DMS79 (cell line): Measurements from ENCODE around the gene SCAMP4.
A peak's percentile ranks its signal among the peaks of the same experiment; 100 is the strongest.
"Not testable (repeated sequence)": the region's sequence is repeated elsewhere in the genome, so short reads cannot be mapped to it uniquely, and the experiment has no call there.

ENCODE experiments used
- DNase-seq: peaks from one replicate; lab custom pipeline; 2025; lab: John Stamatoyannopoulos, UW

Gene SCAMP4

GRCh38 chr19:1882786-1883692, 22.2 kb upstream of the SCAMP4 start:
- no peak for DNase-seq

GRCh38 chr19:1883784-1884183, 21.4 kb upstream of the SCAMP4 start:
- DNase-seq, result no peak

GRCh38 chr19:1884291-1884718, 20.9 kb upstream of the SCAMP4 start:
- no peak for DNase-seq

- DNase-seq, result no peak
Measured at GRCh38 chr19:1884719-1885334, 20.4 kb upstream of the SCAMP4 start.

GRCh38 chr19:1885398-1886119, 19.6 kb upstream of the SCAMP4 start, which contains the start of gene ABHD17A:
ABHD17A (minus strand) TSS chr19:1885496; CDS start chr19:1881566, 3,930 bp downstream.
- peak; percentile 49 for DNase-seq

GRCh38 chr19:1886360-1886759, 18.8 kb upstream of the SCAMP4 start:
- DNase-seq, result not testable (repeated sequence)

- DNase-seq, result no peak
Measured at GRCh38 chr19:1888385-1888784, 16.8 kb upstream of the SCAMP4 start.

GRCh38 chr19:1889907-1890306, 15.3 kb upstream of the SCAMP4 start:
- DNase-seq, result no peak

- DNase-seq, result no peak
Measured at GRCh38 chr19:1893791-1894190, 11.4 kb upstream of the SCAMP4 start.

- no peak for DNase-seq
Measured at GRCh38 chr19:1896508-1896907, 8.7 kb upstream of the SCAMP4 start.

- DNase-seq, result no peak
Measured at GRCh38 chr19:1901940-1902404, 3.2 kb upstream of the SCAMP4 start.

- DNase-seq, result no peak
Measured at GRCh38 chr19:1902923-1903322, 2.3 kb upstream of the SCAMP4 start.

- DNase-seq, result no peak
Measured at GRCh38 chr19:1904860-1905109, 414 bp upstream of the SCAMP4 start.

GRCh38 chr19:1905863-1906375, 720 bp downstream of the SCAMP4 start:
- DNase-seq, result no peak

GRCh38 chr19:1906985-1907562, 1.9 kb downstream of the SCAMP4 start:
- DNase-seq, result no peak

- no peak for DNase-seq
Measured at GRCh38 chr19:1907563-1908363, 2.6 kb downstream of the SCAMP4 start.

- no peak for DNase-seq
Measured at GRCh38 chr19:1908364-1908678, 3.1 kb downstream of the SCAMP4 start.

- no peak for DNase-seq
Measured at GRCh38 chr19:1909761-1910080, 4.5 kb downstream of the SCAMP4 start.

GRCh38 chr19:1910177-1910576, 5.0 kb downstream of the SCAMP4 start:
- no peak for DNase-seq

- DNase-seq, result no peak
Measured at GRCh38 chr19:1911098-1911497, 5.9 kb downstream of the SCAMP4 start.

GRCh38 chr19:1911995-1912394, 6.8 kb downstream of the SCAMP4 start:
- no peak for DNase-seq
